Tibial nerve (tissue), 4 donors: ENCODE results near the gene PROX1.

ENCODE experiments used
- EP300 ChIP-seq, 2 donors: sonication (generic); formaldehyde crosslinking; IDR thresholded peaks; one replicate each; pipeline ENCODE4 v1.6.1; 2017; ENCODE audit warnings: antibody characterized with exemption in 2 of 2, mild to moderate bottlenecking in 1 of 2
- POLR2A ChIP-seq, 2 donors: fragments of 450-650 bp; IDR thresholded peaks; one replicate each; pipeline ENCODE4 v1.6.1; 2017; ENCODE audit warnings: antibody characterized with exemption in 2 of 2, mild to moderate bottlenecking in 2 of 2, moderate library complexity in 2 of 2
- TF ChIP-seq, protein P1 (sequence below), 5 experiments: fragments of 200-600 bp in 3 of 5; fragments of 450-650 bp in 2 of 5; sonication (generic) in 3 of 5; IDR thresholded peaks; one replicate each; pipeline ENCODE4 v1.5.1; 2016 to 2019; ENCODE audit warnings: antibody characterized with exemption in 5 of 5, mild to moderate bottlenecking in 3 of 5, moderate library complexity in 2 of 5

- TF ChIP-seq POLR2A (IDR thresholded peaks at IDR 0.05) (no peak), EP300 (IDR thresholded peaks at IDR 0.05) (no peak)
- TF ChIP-seq, protein P1, sequence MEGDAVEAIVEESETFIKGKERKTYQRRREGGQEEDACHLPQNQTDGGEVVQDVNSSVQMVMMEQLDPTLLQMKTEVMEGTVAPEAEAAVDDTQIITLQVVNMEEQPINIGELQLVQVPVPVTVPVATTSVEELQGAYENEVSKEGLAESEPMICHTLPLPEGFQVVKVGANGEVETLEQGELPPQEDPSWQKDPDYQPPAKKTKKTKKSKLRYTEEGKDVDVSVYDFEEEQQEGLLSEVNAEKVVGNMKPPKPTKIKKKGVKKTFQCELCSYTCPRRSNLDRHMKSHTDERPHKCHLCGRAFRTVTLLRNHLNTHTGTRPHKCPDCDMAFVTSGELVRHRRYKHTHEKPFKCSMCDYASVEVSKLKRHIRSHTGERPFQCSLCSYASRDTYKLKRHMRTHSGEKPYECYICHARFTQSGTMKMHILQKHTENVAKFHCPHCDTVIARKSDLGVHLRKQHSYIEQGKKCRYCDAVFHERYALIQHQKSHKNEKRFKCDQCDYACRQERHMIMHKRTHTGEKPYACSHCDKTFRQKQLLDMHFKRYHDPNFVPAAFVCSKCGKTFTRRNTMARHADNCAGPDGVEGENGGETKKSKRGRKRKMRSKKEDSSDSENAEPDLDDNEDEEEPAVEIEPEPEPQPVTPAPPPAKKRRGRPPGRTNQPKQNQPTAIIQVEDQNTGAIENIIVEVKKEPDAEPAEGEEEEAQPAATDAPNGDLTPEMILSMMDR (IDR thresholded peaks at IDR 0.05) = no peak
Measured at GRCh38 chr1:213956295-213956770, 31.4 kb upstream of the PROX1 start.
